ENCODE measurements around the gene NABP2. TPM values are rescaled to one million over a fixed set of nuclear protein-coding genes. Genes with fewer than 3 reads are reported as not detected.

Gene NABP2
- total and polyA plus RNA-seq, 10 of the 15 experiments (the other 5 are each of a cell fraction or from before 2014, with no cell fraction given) = 20.7 to 97.9 (median 60.9) TPM

- TF ChIP-seq, protein P1, sequence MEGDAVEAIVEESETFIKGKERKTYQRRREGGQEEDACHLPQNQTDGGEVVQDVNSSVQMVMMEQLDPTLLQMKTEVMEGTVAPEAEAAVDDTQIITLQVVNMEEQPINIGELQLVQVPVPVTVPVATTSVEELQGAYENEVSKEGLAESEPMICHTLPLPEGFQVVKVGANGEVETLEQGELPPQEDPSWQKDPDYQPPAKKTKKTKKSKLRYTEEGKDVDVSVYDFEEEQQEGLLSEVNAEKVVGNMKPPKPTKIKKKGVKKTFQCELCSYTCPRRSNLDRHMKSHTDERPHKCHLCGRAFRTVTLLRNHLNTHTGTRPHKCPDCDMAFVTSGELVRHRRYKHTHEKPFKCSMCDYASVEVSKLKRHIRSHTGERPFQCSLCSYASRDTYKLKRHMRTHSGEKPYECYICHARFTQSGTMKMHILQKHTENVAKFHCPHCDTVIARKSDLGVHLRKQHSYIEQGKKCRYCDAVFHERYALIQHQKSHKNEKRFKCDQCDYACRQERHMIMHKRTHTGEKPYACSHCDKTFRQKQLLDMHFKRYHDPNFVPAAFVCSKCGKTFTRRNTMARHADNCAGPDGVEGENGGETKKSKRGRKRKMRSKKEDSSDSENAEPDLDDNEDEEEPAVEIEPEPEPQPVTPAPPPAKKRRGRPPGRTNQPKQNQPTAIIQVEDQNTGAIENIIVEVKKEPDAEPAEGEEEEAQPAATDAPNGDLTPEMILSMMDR (IDR thresholded peaks at IDR 0.05 in 2 of 3, conservative IDR thresholded peaks at IDR 0.05 in 1 of 3; ENCODE audit: control insufficient read depth in 2 of 3, extremely low read depth in 1 of 3, insufficient read depth in 1 of 3, low read depth in 3 of 3, low read length in 3 of 3) = peak; percentile 65 to 85 (median 83)
- TF ChIP-seq FOS (IDR thresholded peaks at IDR 0.05; ENCODE audit: borderline replicate concordance, extremely low read depth, insufficient read length) (no peak), RB1 (IDR thresholded peaks at IDR 0.05; ENCODE audit: borderline replicate concordance) (peak; percentile 52; the same call in 1 of the 2 replicates), NBN (IDR thresholded peaks at IDR 0.05) (peak; percentile 41; the same call in 1 of the 2 replicates), ZBTB33 (IDR thresholded peaks at IDR 0.05) (peak; percentile 10; the same call in 1 of the 2 replicates), MEF2A (IDR thresholded peaks at IDR 0.05; ENCODE audit: insufficient read depth, low read depth, low read length) (no peak), NKRF (conservative IDR thresholded peaks at IDR 0.05) (no peak), CHD1 (IDR thresholded peaks at IDR 0.05; ENCODE audit: low read depth, low read length) (no peak), RELA (IDR thresholded peaks at IDR 0.05; ENCODE audit: borderline replicate concordance, partially characterized antibody) (peak; percentile 70), HDGF (IDR thresholded peaks at IDR 0.05) (peak; percentile 79; the same call in 1 of the 2 replicates), RUNX3 (IDR thresholded peaks at IDR 0.05; ENCODE audit: low read length) (no peak), POU2F2 (IDR thresholded peaks at IDR 0.05; ENCODE audit: borderline replicate concordance, low read depth, low read length) (peak; percentile 62; the same call in 1 of the 3 replicates), SMAD5 (IDR thresholded peaks at IDR 0.05; ENCODE audit: low read depth) (no peak), CREB1 (IDR thresholded peaks at IDR 0.05; ENCODE audit: low read depth) (no peak)
- TF ChIP-seq, protein P2, sequence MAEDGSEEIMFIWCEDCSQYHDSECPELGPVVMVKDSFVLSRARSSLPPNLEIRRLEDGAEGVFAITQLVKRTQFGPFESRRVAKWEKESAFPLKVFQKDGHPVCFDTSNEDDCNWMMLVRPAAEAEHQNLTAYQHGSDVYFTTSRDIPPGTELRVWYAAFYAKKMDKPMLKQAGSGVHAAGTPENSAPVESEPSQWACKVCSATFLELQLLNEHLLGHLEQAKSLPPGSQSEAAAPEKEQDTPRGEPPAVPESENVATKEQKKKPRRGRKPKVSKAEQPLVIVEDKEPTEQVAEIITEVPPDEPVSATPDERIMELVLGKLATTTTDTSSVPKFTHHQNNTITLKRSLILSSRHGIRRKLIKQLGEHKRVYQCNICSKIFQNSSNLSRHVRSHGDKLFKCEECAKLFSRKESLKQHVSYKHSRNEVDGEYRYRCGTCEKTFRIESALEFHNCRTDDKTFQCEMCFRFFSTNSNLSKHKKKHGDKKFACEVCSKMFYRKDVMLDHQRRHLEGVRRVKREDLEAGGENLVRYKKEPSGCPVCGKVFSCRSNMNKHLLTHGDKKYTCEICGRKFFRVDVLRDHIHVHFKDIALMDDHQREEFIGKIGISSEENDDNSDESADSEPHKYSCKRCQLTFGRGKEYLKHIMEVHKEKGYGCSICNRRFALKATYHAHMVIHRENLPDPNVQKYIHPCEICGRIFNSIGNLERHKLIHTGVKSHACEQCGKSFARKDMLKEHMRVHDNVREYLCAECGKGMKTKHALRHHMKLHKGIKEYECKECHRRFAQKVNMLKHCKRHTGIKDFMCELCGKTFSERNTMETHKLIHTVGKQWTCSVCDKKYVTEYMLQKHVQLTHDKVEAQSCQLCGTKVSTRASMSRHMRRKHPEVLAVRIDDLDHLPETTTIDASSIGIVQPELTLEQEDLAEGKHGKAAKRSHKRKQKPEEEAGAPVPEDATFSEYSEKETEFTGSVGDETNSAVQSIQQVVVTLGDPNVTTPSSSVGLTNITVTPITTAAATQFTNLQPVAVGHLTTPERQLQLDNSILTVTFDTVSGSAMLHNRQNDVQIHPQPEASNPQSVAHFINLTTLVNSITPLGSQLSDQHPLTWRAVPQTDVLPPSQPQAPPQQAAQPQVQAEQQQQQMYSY (CRISPR knock-in tag; IDR thresholded peaks at IDR 0.05) = no peak
- TF ChIP-seq, protein P3, sequence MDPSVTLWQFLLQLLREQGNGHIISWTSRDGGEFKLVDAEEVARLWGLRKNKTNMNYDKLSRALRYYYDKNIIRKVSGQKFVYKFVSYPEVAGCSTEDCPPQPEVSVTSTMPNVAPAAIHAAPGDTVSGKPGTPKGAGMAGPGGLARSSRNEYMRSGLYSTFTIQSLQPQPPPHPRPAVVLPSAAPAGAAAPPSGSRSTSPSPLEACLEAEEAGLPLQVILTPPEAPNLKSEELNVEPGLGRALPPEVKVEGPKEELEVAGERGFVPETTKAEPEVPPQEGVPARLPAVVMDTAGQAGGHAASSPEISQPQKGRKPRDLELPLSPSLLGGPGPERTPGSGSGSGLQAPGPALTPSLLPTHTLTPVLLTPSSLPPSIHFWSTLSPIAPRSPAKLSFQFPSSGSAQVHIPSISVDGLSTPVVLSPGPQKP (IDR thresholded peaks at IDR 0.05; ENCODE audit: low read depth, low read length) = no peak
- TF ChIP-seq, protein P4, sequence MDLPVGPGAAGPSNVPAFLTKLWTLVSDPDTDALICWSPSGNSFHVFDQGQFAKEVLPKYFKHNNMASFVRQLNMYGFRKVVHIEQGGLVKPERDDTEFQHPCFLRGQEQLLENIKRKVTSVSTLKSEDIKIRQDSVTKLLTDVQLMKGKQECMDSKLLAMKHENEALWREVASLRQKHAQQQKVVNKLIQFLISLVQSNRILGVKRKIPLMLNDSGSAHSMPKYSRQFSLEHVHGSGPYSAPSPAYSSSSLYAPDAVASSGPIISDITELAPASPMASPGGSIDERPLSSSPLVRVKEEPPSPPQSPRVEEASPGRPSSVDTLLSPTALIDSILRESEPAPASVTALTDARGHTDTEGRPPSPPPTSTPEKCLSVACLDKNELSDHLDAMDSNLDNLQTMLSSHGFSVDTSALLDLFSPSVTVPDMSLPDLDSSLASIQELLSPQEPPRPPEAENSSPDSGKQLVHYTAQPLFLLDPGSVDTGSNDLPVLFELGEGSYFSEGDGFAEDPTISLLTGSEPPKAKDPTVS (IDR thresholded peaks at IDR 0.05; ENCODE audit: low read depth, low read length) = no peak
Measured at GRCh38 chr12:56193025-56193578, 31.0 kb upstream of the NABP2 start (continued).

Measured in GM12878 (cell line).